Right lobe of liver (tissue), 4 donors: ENCODE measurements around the gene CFAP92.

Source experiments
- CTCF ChIP-seq, 4 donors: fragments of 200-600 bp in 3 of 4; fragments of 450-650 bp in 1 of 4; IDR thresholded peaks; one replicate each; pipeline versions ENCODE4 v1.5.1 to v1.8.0; 2016 to 2022; ENCODE audit warnings: antibody characterized with exemption in 4 of 4, mild to moderate bottlenecking in 2 of 4
- POLR2A ChIP-seq: fragments of 450-650 bp; IDR thresholded peaks from one replicate; pipeline ENCODE4 v1.6.1; 2017; ENCODE audit warnings: antibody characterized with exemption, mild to moderate bottlenecking
- donor health status: DM: no; HTN: no; CAD: no.
- donor health status: DM: no; HTN: no; CAD: no.
- donor health status: DM: no; HTN: yes; CAD: no.

GRCh38 chr3:128907706-128908445 is 86.0 kb downstream of the CFAP92 start:
- TF ChIP-seq CTCF (IDR thresholded peaks at IDR 0.05) (no peak), POLR2A (no peak)
